ENCODE results near the gene ZNF341.

The ZNF341 gene

DNA sequence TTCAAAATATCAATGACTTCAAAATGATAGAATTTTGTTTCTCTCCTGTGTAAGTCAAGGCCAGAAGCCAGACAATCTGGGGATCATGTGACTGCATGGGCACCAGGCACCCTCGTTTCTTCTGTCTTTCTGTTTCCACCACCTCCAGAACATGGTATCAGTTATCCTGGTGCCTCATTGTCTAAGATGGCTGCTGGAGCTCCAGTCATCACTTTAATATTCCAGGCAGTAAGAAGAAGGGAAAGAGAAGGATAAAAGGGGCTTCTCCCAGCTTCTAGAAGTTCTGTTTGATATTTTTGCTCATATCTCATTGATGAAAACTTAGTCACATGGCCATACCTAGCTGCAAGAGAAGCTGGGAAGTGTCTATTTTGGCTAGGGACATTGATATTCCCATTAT is 25.7 kb downstream of the ZNF341 start:
- Mint-ChIP-seq H3K9me3 (peaks cover 4% of the 10 kb centered on the region), H3K27ac (no peak overlapping the region), H3K4me1 (peaks cover 2% of the 10 kb centered on the region), H3K27me3 (no peaks in the 10 kb centered on the region), H3K4me3 (no peak overlapping the region), H3K36me3 (peaks cover 29% of the 10 kb centered on the region)
- no peak for ATAC-seq (ENCODE audit: low read depth)
- DNase-seq (ENCODE audit: low spot score in 2 of 2), result no peak

DNA sequence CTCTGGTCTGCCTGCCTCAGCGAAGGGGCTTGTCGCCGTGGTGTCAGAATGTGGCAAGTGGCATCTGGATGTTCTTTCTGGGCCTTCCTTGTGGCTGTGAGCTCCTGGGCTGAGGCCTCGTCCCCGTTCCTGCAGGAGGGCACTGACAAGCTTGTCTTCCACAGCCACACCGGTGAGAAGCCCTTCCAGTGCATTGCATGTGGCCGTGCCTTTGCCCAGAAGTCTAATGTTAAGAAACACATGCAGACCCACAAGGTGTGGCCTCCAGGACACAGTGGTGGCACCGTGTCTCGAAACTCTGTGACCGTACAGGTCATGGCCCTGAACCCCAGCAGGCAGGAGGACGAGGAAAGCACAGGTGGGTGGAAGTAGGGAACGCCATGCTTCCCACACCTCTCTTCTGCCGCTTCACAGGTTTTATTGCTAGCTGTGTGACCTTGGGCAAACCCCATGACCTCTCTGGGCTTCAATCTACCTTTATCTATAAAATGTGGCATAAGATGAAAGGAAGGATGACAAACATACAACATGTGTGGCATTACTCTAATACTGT is 30.0 kb downstream of the ZNF341 start:
- DNase-seq (ENCODE audit: low spot score in 2 of 2), result no peak
- no peak for ATAC-seq (ENCODE audit: low read depth)
- Mint-ChIP-seq H3K27ac (no peak overlapping the region), H3K27me3 (no peaks in the 10 kb centered on the region), H3K9me3 (peaks cover 4% of the 10 kb centered on the region), H3K36me3 (peaks cover 25% of the 10 kb centered on the region), H3K4me1 (no peaks in the 10 kb centered on the region), H3K4me3 (no peak overlapping the region)

- H3K4me3 Mint-ChIP-seq, result no peak overlapping the region
- no peak for DNase-seq (ENCODE audit: low spot score in 2 of 2)
- no peak overlapping the region for H3K27ac Mint-ChIP-seq
- ATAC-seq (ENCODE audit: low read depth), result no peak
- H3K27me3 Mint-ChIP-seq, result no peaks in the 10 kb centered on the region
- no peaks in the 10 kb centered on the region for H3K9me3 Mint-ChIP-seq
- H3K36me3 Mint-ChIP-seq, result peaks cover 14% of the 10 kb centered on the region
- H3K4me1 Mint-ChIP-seq, result no peaks in the 10 kb centered on the region
These were observed 33.3 kb downstream of the ZNF341 start for GRCh38 chr20:33765099-33765498.

DNA sequence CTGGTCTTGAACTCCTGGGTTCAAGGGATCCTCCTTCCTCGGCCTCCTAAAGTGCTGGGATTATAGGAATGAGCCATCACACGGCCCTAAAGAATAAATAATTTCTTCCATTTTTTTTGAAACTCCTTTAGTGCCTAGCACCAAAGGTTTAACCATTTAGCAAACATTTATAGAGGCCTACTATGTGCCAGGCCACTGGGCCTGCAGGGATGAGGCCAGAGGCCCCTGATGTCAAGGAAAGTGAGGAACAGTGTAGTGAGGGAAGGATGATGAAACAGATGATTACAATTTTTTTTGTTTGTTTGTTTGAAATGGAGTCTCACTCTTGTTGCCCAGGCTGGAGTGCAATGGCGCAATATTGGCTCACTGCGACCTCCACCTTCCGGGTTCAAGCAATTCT is 33.8 kb downstream of the ZNF341 start:
- Mint-ChIP-seq H3K4me1 (no peaks in the 10 kb centered on the region), H3K36me3 (peaks cover 14% of the 10 kb centered on the region), H3K27me3 (no peaks in the 10 kb centered on the region), H3K27ac (no peak overlapping the region), H3K9me3 (no peaks in the 10 kb centered on the region), H3K4me3 (no peak overlapping the region)
- no peak for DNase-seq (ENCODE audit: low spot score in 2 of 2)
- ATAC-seq (ENCODE audit: low read depth), result no peak

DNA sequence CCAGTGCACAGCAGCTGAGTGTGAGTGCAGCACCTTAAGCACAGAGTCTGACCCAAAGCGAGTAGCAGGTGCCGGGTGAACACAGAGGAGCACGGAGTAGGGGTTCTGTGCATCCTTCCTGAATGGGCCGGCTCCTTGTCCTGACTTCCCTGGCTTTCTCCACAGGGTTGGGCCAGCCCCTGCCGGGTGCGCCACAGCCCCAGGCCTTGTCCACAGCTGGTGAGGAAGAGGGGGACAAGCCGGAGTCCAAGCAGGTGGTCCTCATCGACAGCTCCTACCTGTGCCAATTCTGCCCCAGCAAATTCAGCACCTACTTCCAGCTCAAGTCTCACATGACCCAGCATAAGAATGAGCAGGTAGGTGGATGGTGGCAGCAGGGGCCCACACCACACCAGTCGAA is 34.9 kb downstream of the ZNF341 start:
- no peaks in the 10 kb centered on the region for H3K4me1 Mint-ChIP-seq
- peaks cover 14% of the 10 kb centered on the region for H3K36me3 Mint-ChIP-seq
- no peak for ATAC-seq (ENCODE audit: low read depth)
- H3K4me3 Mint-ChIP-seq, result no peak overlapping the region
- no peaks in the 10 kb centered on the region for H3K27me3 Mint-ChIP-seq
- H3K27ac Mint-ChIP-seq, result no peak overlapping the region
- no peak for DNase-seq (ENCODE audit: low spot score in 2 of 2)
- H3K9me3 Mint-ChIP-seq, result no peaks in the 10 kb centered on the region

- Mint-ChIP-seq H3K27me3 (no peaks in the 10 kb centered on the region), H3K4me3 (no peak overlapping the region), H3K4me1 (peaks cover 7% of the 10 kb centered on the region), H3K9me3 (no peaks in the 10 kb centered on the region), H3K36me3 (peaks cover 18% of the 10 kb centered on the region), H3K27ac (no peak overlapping the region)
- ATAC-seq (ENCODE audit: low read depth) (no peak), DNase-seq (ENCODE audit: low spot score in 2 of 2) (no peak)
These were observed 36.0 kb downstream of the ZNF341 start for GRCh38 chr20:33767777-33768138.

- ATAC-seq (ENCODE audit: low read depth), result no peak
- no peak for DNase-seq (ENCODE audit: low spot score in 2 of 2)
These were observed 37.2 kb downstream of the ZNF341 start for GRCh38 chr20:33769043-33769442.

GRCh38 chr20:33770005-33770404 is 38.2 kb downstream of the ZNF341 start:
- Mint-ChIP-seq H3K27me3 (no peaks in the 10 kb centered on the region), H3K36me3 (peaks cover 18% of the 10 kb centered on the region), H3K4me3 (no peak overlapping the region), H3K4me1 (peaks cover 15% of the 10 kb centered on the region), H3K9me3 (no peaks in the 10 kb centered on the region), H3K27ac (no peak overlapping the region)
- ATAC-seq (ENCODE audit: low read depth), result peak; percentile 40
- DNase-seq (ENCODE audit: low spot score in 2 of 2), result no peak

More at GRCh38 chr20:33769043-33769442, 37.2 kb downstream of the ZNF341 start:
- no peaks in the 10 kb centered on the region for H3K9me3 Mint-ChIP-seq
- H3K27ac Mint-ChIP-seq, result no peak overlapping the region
- peaks cover 18% of the 10 kb centered on the region for H3K36me3 Mint-ChIP-seq
- H3K4me3 Mint-ChIP-seq, result no peak overlapping the region
- peaks cover 14% of the 10 kb centered on the region for H3K4me1 Mint-ChIP-seq
- H3K27me3 Mint-ChIP-seq, result no peaks in the 10 kb centered on the region

DNA sequence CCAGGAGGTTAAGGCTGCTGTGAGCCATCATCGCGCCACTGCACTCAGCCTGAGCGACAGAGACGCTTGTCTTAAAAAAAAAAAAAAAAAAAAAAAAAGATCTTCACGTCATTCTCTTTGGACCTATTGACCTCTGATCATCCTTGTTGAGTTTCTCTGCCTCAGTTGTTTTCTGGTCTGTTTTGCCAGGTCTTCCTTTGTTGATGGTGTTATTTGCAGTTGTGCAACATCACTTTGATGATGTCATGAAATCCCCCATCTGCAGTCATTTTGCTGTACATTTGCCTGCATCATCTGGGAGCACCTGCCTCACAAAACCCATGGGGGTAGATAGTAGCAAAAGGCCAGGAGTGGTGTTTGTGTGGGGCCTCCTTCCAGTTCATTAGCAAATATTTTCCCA is 40.1 kb downstream of the ZNF341 start:
- peaks cover 16% of the 10 kb centered on the region for H3K4me1 Mint-ChIP-seq
- H3K9me3 Mint-ChIP-seq, result no peaks in the 10 kb centered on the region
- ATAC-seq (ENCODE audit: low read depth) (no peak), DNase-seq (ENCODE audit: low spot score in 2 of 2) (no peak)
- peak overlapping the region; percentile 40 for H3K4me3 Mint-ChIP-seq
- H3K27me3 Mint-ChIP-seq, result no peaks in the 10 kb centered on the region
- peaks cover 12% of the 10 kb centered on the region for H3K36me3 Mint-ChIP-seq
- peak overlapping the region; percentile 43 for H3K27ac Mint-ChIP-seq

- peaks cover 16% of the 10 kb centered on the region for H3K4me1 Mint-ChIP-seq
- ATAC-seq (ENCODE audit: low read depth) (no peak), DNase-seq (ENCODE audit: low spot score in 2 of 2) (no peak)
- no peaks in the 10 kb centered on the region for H3K9me3 Mint-ChIP-seq
- H3K27ac Mint-ChIP-seq, result peak overlapping the region; percentile 43
- peaks cover 10% of the 10 kb centered on the region for H3K36me3 Mint-ChIP-seq
- no peaks in the 10 kb centered on the region for H3K27me3 Mint-ChIP-seq
- no peak overlapping the region for H3K4me3 Mint-ChIP-seq
These were observed 40.6 kb downstream of the ZNF341 start for GRCh38 chr20:33772439-33772838.

DNA sequence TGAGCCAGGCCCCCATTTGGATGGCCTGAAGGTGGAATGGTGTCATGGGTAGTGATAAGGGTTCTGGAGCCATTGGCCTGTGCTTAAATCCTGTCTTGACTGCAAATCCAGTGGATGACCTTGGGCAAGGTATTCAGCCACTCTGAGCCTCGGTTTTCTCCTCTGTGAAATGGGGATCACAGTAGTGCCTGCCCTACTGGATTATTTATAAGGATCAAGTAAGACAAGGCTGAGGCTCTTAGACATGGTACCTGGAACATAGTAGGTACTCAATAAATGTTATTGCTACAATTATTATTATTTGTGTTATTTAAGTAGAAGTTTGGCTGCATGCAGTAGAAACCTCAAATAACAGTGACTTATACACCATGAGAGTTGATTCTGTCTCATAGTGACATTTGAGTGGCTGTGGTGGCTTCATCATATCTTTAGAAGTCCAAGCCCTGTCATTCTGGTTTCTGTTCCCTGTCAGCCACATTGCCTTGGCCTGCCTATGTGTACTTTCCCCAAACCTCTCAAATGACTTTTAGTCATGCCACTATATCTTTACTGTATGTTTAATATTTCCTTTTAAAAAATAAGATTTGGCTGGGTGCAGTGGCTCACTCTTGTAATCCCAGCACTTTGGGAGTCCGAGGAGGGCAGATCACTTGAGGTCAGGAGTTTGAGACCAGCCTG is 41.8 kb downstream of the ZNF341 start:
- Mint-ChIP-seq H3K27me3 (no peaks in the 10 kb centered on the region), H3K4me3 (no peak overlapping the region), H3K9me3 (no peaks in the 10 kb centered on the region), H3K27ac (peak overlapping the region; percentile 43), H3K4me1 (peaks cover 26% of the 10 kb centered on the region), H3K36me3 (peaks cover 6% of the 10 kb centered on the region)
- DNase-seq (ENCODE audit: low spot score in 2 of 2), result peak in 1 of 2 donors; percentile 59
- peak; percentile 62 for ATAC-seq (ENCODE audit: low read depth)

- peaks cover 39% of the 10 kb centered on the region for H3K4me1 Mint-ChIP-seq
- H3K36me3 Mint-ChIP-seq, result peaks cover 8% of the 10 kb centered on the region
- H3K27ac Mint-ChIP-seq, result peak overlapping the region; percentile 97
- no peaks in the 10 kb centered on the region for H3K9me3 Mint-ChIP-seq
- no peaks in the 10 kb centered on the region for H3K27me3 Mint-ChIP-seq
- ATAC-seq (ENCODE audit: low read depth) (no peak), DNase-seq (ENCODE audit: low spot score in 2 of 2) (no peak)
- peak overlapping the region; percentile 17 for H3K4me3 Mint-ChIP-seq
These were observed 46.0 kb downstream of the ZNF341 start for GRCh38 chr20:33777816-33778215.

GRCh38 chr20:33781133-33781532 is 49.3 kb downstream of the ZNF341 start:
- Mint-ChIP-seq H3K4me1 (peaks cover 37% of the 10 kb centered on the region), H3K36me3 (peaks cover 8% of the 10 kb centered on the region), H3K27ac (peak overlapping the region; percentile 83)

DNA sequence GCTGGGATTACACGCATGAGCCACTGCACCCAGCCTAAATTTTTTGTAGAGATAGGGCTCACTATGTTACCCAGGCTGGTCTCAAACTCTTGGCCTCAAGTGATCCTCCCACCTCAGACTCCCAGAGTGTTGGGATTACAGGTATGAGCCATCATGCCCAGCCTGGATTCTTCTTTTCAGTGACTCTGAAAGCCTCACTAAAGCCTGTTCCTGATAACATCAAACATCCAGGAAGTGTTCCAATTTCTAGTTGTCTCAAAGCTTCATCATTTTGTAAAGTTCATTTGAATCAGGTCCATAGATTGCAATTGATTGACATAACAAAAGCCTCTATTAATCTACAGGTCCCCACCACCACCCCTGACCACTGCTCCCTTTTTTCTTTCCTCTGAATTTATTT is 50.1 kb downstream of the ZNF341 start:
- DNase-seq (ENCODE audit: low spot score in 2 of 2) (no peak), ATAC-seq (ENCODE audit: low read depth) (no peak)
- peaks cover 40% of the 10 kb centered on the region for H3K4me1 Mint-ChIP-seq
- no peaks in the 10 kb centered on the region for H3K9me3 Mint-ChIP-seq
- peak overlapping the region; percentile 83 for H3K27ac Mint-ChIP-seq
- peaks cover 8% of the 10 kb centered on the region for H3K36me3 Mint-ChIP-seq
- no peaks in the 10 kb centered on the region for H3K27me3 Mint-ChIP-seq
- H3K4me3 Mint-ChIP-seq, result no peak overlapping the region

More at GRCh38 chr20:33781133-33781532, 49.3 kb downstream of the ZNF341 start:
- DNase-seq (ENCODE audit: low spot score in 2 of 2) (no peak), ATAC-seq (ENCODE audit: low read depth) (no peak)
- no peaks in the 10 kb centered on the region for H3K27me3 Mint-ChIP-seq
- no peaks in the 10 kb centered on the region for H3K9me3 Mint-ChIP-seq
- no peak overlapping the region for H3K4me3 Mint-ChIP-seq

GRCh38 chr20:33783256-33783655 is 51.5 kb downstream of the ZNF341 start:
- Mint-ChIP-seq H3K27ac (peak overlapping the region; percentile 83), H3K36me3 (peaks cover 8% of the 10 kb centered on the region), H3K27me3 (no peaks in the 10 kb centered on the region), H3K4me3 (peak overlapping the region; percentile 3), H3K9me3 (no peaks in the 10 kb centered on the region), H3K4me1 (peaks cover 39% of the 10 kb centered on the region)
- DNase-seq (ENCODE audit: low spot score in 2 of 2) (no peak), ATAC-seq (ENCODE audit: low read depth) (no peak)

Measured in memory B cell (primary cell).